Activated naive CD4-positive, alpha-beta T cell treated with anti-CD3 and anti-CD28 coated beads, Interleukin-2, amount 50 U/mL, for 24 hours (primary cell): ENCODE measurements around the gene MARK3.

Source experiments
- H3K27ac Mint-ChIP-seq: one replicate; pipeline ENCODE4 v1.8.0; 2021; ENCODE audit warnings: mild to moderate bottlenecking, mixed read lengths
- H3K27me3 Mint-ChIP-seq: one replicate; pipeline ENCODE4 v1.8.0; 2021; ENCODE audit warnings: mixed read lengths
- H3K36me3 Mint-ChIP-seq: one replicate; pipeline ENCODE4 v1.8.0; 2021; ENCODE audit warnings: mixed read lengths
- H3K4me1 Mint-ChIP-seq: one replicate; pipeline ENCODE4 v1.8.0; 2021; ENCODE audit warnings: mixed read lengths
- H3K4me3 Mint-ChIP-seq: one replicate; pipeline ENCODE4 v1.8.0; 2021; ENCODE audit warnings: mild to moderate bottlenecking, mixed read lengths
- H3K9me3 Mint-ChIP-seq: one replicate; pipeline ENCODE4 v1.8.0; 2021; ENCODE audit warnings: mixed read lengths

The MARK3 gene

GRCh38 chr14:103433916-103434563 lies 48.8 kb downstream of the MARK3 start:
- H3K27me3 Mint-ChIP-seq: no peaks in the 10 kb centered on the region
- H3K36me3 Mint-ChIP-seq: peaks cover 14% of the 10 kb centered on the region
- peaks cover 41% of the 10 kb centered on the region for H3K4me1 Mint-ChIP-seq
- no peaks in the 10 kb centered on the region for H3K9me3 Mint-ChIP-seq
- H3K27ac Mint-ChIP-seq: no peak overlapping the region
- H3K4me3 Mint-ChIP-seq: no peak overlapping the region

- Mint-ChIP-seq H3K27ac (no peak overlapping the region), H3K27me3 (no peaks in the 10 kb centered on the region), H3K36me3 (peaks cover 14% of the 10 kb centered on the region), H3K9me3 (no peaks in the 10 kb centered on the region), H3K4me3 (no peak overlapping the region), H3K4me1 (peaks cover 36% of the 10 kb centered on the region)
These were observed 49.7 kb downstream of the MARK3 start for GRCh38 chr14:103434868-103435442.

- no peak overlapping the region for H3K4me3 Mint-ChIP-seq
- H3K4me1 Mint-ChIP-seq: peaks cover 28% of the 10 kb centered on the region
- H3K27me3 Mint-ChIP-seq: no peaks in the 10 kb centered on the region
- H3K36me3 Mint-ChIP-seq: peaks cover 12% of the 10 kb centered on the region
- H3K9me3 Mint-ChIP-seq: no peaks in the 10 kb centered on the region
- no peak overlapping the region for H3K27ac Mint-ChIP-seq
These were observed 51.3 kb downstream of the MARK3 start for GRCh38 chr14:103436533-103436932.

GRCh38 chr14:103442288-103442687 lies 57.1 kb downstream of the MARK3 start:
- Mint-ChIP-seq H3K9me3 (no peaks in the 10 kb centered on the region), H3K4me3 (no peak overlapping the region), H3K36me3 (peaks cover 11% of the 10 kb centered on the region), H3K27me3 (no peaks in the 10 kb centered on the region), H3K4me1 (peaks cover 57% of the 10 kb centered on the region), H3K27ac (no peak overlapping the region)

GRCh38 chr14:103443111-103443510 lies 57.9 kb downstream of the MARK3 start:
- no peaks in the 10 kb centered on the region for H3K27me3 Mint-ChIP-seq
- H3K4me1 Mint-ChIP-seq: peaks cover 62% of the 10 kb centered on the region
- no peak overlapping the region for H3K4me3 Mint-ChIP-seq
- H3K27ac Mint-ChIP-seq: no peak overlapping the region
- peaks cover 11% of the 10 kb centered on the region for H3K36me3 Mint-ChIP-seq
- no peaks in the 10 kb centered on the region for H3K9me3 Mint-ChIP-seq

- Mint-ChIP-seq H3K27ac (no peak overlapping the region), H3K27me3 (no peaks in the 10 kb centered on the region), H3K4me1 (peaks cover 69% of the 10 kb centered on the region), H3K36me3 (peaks cover 8% of the 10 kb centered on the region), H3K4me3 (no peak overlapping the region), H3K9me3 (no peaks in the 10 kb centered on the region)
These were observed 59.8 kb downstream of the MARK3 start for GRCh38 chr14:103444837-103445524.

- no peaks in the 10 kb centered on the region for H3K27me3 Mint-ChIP-seq
- peak overlapping the region; percentile 21 for H3K27ac Mint-ChIP-seq
- H3K4me3 Mint-ChIP-seq: no peak overlapping the region
- peaks cover 7% of the 10 kb centered on the region for H3K36me3 Mint-ChIP-seq
- H3K9me3 Mint-ChIP-seq: no peaks in the 10 kb centered on the region
- peaks cover 75% of the 10 kb centered on the region for H3K4me1 Mint-ChIP-seq
These were observed 60.6 kb downstream of the MARK3 start for GRCh38 chr14:103445806-103446205.

GRCh38 chr14:103448097-103448496 lies 62.9 kb downstream of the MARK3 start:
- Mint-ChIP-seq H3K27ac (no peak overlapping the region), H3K27me3 (no peaks in the 10 kb centered on the region), H3K4me3 (no peak overlapping the region), H3K4me1 (peaks cover 74% of the 10 kb centered on the region), H3K36me3 (peaks cover 14% of the 10 kb centered on the region), H3K9me3 (no peaks in the 10 kb centered on the region)

- Mint-ChIP-seq H3K36me3 (peaks cover 9% of the 10 kb centered on the region), H3K4me3 (no peak overlapping the region), H3K27ac (no peak overlapping the region), H3K27me3 (no peaks in the 10 kb centered on the region), H3K4me1 (peaks cover 61% of the 10 kb centered on the region), H3K9me3 (no peaks in the 10 kb centered on the region)
These were observed 64.5 kb downstream of the MARK3 start for GRCh38 chr14:103449634-103450161.

- Mint-ChIP-seq H3K4me3 (no peak overlapping the region), H3K27me3 (no peaks in the 10 kb centered on the region), H3K27ac (no peak overlapping the region), H3K36me3 (peaks cover 9% of the 10 kb centered on the region), H3K9me3 (no peaks in the 10 kb centered on the region), H3K4me1 (peaks cover 54% of the 10 kb centered on the region)
These were observed 65.2 kb downstream of the MARK3 start for GRCh38 chr14:103450416-103450815.

GRCh38 chr14:103451401-103451800 lies 66.2 kb downstream of the MARK3 start:
- no peaks in the 10 kb centered on the region for H3K9me3 Mint-ChIP-seq
- H3K4me3 Mint-ChIP-seq: no peak overlapping the region
- no peak overlapping the region for H3K27ac Mint-ChIP-seq
- H3K36me3 Mint-ChIP-seq: peaks cover 10% of the 10 kb centered on the region
- peaks cover 50% of the 10 kb centered on the region for H3K4me1 Mint-ChIP-seq
- H3K27me3 Mint-ChIP-seq: no peaks in the 10 kb centered on the region

GRCh38 chr14:103453791-103454190 lies 68.6 kb downstream of the MARK3 start:
- Mint-ChIP-seq H3K27me3 (no peaks in the 10 kb centered on the region), H3K36me3 (peaks cover 10% of the 10 kb centered on the region), H3K9me3 (no peaks in the 10 kb centered on the region), H3K4me3 (no peak overlapping the region), H3K27ac (no peak overlapping the region), H3K4me1 (peaks cover 31% of the 10 kb centered on the region)

- Mint-ChIP-seq H3K4me1 (peaks cover 28% of the 10 kb centered on the region), H3K9me3 (no peaks in the 10 kb centered on the region), H3K4me3 (no peak overlapping the region), H3K27me3 (no peaks in the 10 kb centered on the region), H3K36me3 (peaks cover 9% of the 10 kb centered on the region), H3K27ac (peak overlapping the region; percentile 52)
These were observed 71.1 kb downstream of the MARK3 start for GRCh38 chr14:103456167-103456835.

- Mint-ChIP-seq H3K36me3 (peaks cover 7% of the 10 kb centered on the region), H3K4me1 (peaks cover 22% of the 10 kb centered on the region), H3K4me3 (peak overlapping the region; percentile 52), H3K27me3 (no peaks in the 10 kb centered on the region), H3K27ac (peak overlapping the region; percentile 39), H3K9me3 (no peaks in the 10 kb centered on the region)
These were observed 75.2 kb downstream of the MARK3 start for GRCh38 chr14:103460415-103460814.

GRCh38 chr14:103463149-103463548 lies 77.9 kb downstream of the MARK3 start:
- peaks cover 8% of the 10 kb centered on the region for H3K36me3 Mint-ChIP-seq
- no peak overlapping the region for H3K27ac Mint-ChIP-seq
- H3K4me3 Mint-ChIP-seq: no peak overlapping the region
- no peaks in the 10 kb centered on the region for H3K27me3 Mint-ChIP-seq
- no peaks in the 10 kb centered on the region for H3K9me3 Mint-ChIP-seq
- peaks cover 14% of the 10 kb centered on the region for H3K4me1 Mint-ChIP-seq

GRCh38 chr14:103463851-103464250 lies 78.6 kb downstream of the MARK3 start:
- Mint-ChIP-seq H3K36me3 (peaks cover 8% of the 10 kb centered on the region), H3K4me3 (no peak overlapping the region), H3K9me3 (no peaks in the 10 kb centered on the region), H3K27ac (no peak overlapping the region), H3K4me1 (peaks cover 14% of the 10 kb centered on the region), H3K27me3 (no peaks in the 10 kb centered on the region)
